Right ventricle myocardium inferior (tissue), 1 donor: Measurements from ENCODE around the gene PROB1. TPM values are rescaled to one million over a fixed set of nuclear protein-coding genes. Genes with fewer than 3 reads are reported as not detected.
A peak's percentile ranks its signal among the peaks of the same experiment; 100 is the strongest.

Experiments
- ATAC-seq: fragments of 200-7000 bp; cut with Tn5 transposase; one replicate; pipeline ENCODE4 v1.9.1; 2020; ENCODE audit warnings: mild to moderate bottlenecking, moderate library complexity
- DNase-seq: peaks from one replicate; pipeline ENCODE4 v3.0.0; 2021; ENCODE audit errors: missing footprints
- intact Hi-C: fragments of 100-400 bp; cut with DNase I; formaldehyde crosslinking; loops from one replicate; pipeline ENCODE4 v1.11.0; 2022
- total RNA-seq: library from RNA; stranded (reverse); fragmentation: NEBNext Ultra II Directional; extraction: Animal tissue kit (Norgen Biotek cat#: 25700); gene quantifications from one replicate; pipeline ENCODE4 v1.2.1, GENCODE V29; 2021
- donor health status: DM: no; HTN: yes; CAD: no; lungs with severe emphysema.

The PROB1 gene
- total RNA-seq, 1 donor from 2014 or later: 49.3 TPM

DNA sequence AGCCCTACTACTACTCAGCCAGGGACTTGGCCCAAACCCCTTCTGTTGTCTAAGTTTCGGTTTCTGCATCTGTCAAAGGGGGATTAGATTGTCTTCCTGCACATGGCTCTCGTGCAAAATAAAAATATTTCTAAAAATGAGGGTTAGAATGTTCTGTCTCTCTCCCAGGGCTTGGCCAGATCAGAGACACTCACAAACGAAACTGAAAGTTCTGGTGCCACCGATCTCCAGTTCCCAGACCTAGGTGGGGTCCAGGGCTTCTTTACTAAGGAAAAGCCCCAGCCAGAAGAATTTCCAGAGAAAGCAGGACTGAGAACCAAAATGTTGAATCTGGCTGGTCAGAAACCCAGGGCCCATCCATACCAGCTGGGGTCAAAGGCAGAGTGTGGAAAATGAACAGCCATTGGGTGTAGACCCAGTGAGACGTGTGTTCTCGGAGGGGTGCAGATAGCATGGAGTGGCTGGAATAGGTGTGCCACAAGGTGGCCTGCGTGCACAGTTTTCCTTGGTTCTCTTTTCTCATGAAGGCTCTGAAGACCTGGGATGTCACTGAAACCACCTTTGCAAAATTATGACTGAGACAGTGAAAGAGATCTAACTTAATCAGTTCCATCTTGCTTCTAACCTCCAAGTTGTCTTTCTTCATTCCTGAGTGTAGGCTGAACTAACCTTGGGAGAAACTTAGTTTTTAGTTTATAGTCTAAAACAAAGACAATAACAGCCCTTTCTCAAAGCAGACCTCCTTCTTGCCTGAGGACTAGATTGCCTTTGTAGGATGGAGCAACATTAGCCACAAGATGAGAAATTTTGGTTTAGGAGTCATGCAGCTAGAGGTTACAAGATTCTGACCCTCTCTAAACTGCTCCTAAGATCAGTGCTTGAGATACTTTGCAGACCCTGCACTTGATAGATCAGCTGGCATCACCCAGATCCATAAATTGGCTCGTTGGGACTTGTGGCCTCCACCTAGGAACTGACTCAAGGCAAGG is 9.5 kb downstream of the PROB1 start:
- intact Hi-C loops: loop anchor here (5.0 kb wide), 1 partner anchor 93 kb away; the partner anchor contains the start of gene MATR3
- DNase-seq (no peak), ATAC-seq (no peak)

- no peak for DNase-seq
- intact Hi-C loops: loop anchor here (5.0 kb wide), 1 partner anchor 92 kb away; the partner anchor contains the start of gene MATR3
- ATAC-seq: peak; percentile 1
Observed at GRCh38 chr5:139384591-139385051, 10.3 kb downstream of the PROB1 start.

- no peak for DNase-seq
- intact Hi-C loops: no loop called here
- ATAC-seq: peak; percentile 2
Observed at GRCh38 chr5:139383993-139384590, 10.8 kb downstream of the PROB1 start.

GRCh38 chr5:139383275-139383992 is 11.5 kb downstream of the PROB1 start, which contains the start of gene SLC23A1:
TSS of gene SLC23A1 (minus strand) at chr5:139383297. CDS start at chr5:139383253, 44 bp downstream.
- DNase-seq (no peak), ATAC-seq (no peak)
- intact Hi-C loops: no loop called here

DNA sequence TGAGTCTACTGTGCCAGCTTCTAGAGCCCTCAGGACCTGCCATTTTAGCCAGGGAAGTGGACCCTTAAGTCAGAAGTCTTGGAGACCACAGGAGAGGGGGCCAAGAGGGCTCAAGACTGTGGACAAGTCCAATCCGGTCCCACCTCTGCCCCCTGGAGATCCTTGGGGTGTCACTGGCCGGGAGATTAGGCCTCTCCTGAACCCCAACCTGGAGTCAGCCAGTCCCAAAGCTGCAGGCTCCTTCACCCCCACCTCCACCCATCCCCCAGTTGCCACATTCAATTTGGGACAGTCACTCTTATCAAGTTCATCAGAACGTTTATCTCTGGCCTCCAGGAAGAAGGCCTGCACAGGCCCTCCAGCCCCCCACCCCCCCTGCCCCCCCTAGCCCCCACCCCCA is 12.1 kb downstream of the PROB1 start:
- DNase-seq (no peak), ATAC-seq (no peak)
- intact Hi-C loops: no loop called here

GRCh38 chr5:139381837-139382761 is 12.8 kb downstream of the PROB1 start:
- intact Hi-C loops: no loop called here
- ATAC-seq: no peak
- DNase-seq: no peak

DNA sequence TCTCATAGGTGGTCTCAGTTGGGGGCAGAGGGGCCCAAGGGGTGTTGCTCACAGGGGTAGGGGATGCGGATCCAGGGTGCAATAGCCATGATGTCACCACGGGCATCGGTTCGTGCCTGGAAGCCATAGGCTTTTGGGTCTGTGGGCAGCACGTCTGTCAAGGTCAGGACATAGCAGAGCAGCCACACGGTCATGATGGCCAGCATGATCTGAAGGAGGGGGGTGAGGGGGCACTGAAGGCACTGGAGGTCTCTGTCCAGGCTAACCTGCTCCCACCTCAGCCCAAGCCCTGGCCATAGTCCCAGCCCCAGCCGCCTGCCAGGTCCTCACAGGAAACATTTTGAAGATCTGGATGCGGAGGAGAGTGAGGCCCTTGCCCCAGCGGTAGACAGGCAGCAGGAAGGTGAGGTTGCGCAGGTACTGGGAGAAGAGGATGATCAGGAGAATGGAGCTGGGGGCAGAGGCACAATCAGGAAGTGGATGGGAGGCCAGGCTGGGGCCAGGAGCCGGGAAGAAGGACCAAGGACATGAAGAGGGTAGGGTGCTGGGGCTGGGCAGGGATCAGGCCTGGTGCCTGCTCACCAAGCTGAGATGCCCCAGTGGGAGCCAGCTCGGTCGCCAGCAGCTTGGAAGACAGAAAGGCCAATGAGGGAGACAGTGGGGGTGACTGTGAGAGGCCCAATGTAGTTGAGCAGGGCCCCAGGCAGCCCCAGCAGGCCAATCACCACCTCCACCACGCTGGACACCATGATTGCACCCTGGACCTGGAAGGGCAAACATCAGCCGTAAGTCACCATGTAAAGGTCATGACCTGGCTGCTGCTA is 15.1 kb downstream of the PROB1 start:
- DNase-seq (peak; percentile 59), ATAC-seq (no peak)
- intact Hi-C loops: no loop called here

DNA sequence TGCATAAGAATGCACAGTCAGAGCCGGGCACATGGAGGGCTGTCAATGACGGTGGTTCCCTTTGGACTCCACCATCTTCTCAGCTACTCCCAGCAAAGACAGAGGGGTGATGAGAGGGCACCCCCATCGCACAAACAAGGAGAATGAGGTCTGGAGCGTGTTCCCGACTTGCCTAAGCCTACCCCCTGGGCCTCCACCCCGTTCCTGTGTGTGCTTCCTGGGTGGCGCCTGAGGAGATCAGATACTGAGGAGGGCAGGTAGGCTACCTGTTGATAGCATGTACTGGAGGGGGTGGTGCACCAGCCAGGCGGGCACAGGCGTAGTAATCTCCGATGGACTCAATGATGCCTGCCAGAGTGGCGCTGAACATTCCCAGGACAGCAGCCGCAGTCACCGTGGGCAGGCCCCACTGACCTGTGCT is 16.0 kb downstream of the PROB1 start:
- DNase-seq (peak; percentile 58), ATAC-seq (no peak)
- intact Hi-C loops: no loop called here

GRCh38 chr5:139378101-139378825 is 16.6 kb downstream of the PROB1 start:
- intact Hi-C loops: no loop called here
- DNase-seq (no peak), ATAC-seq (no peak)

DNA sequence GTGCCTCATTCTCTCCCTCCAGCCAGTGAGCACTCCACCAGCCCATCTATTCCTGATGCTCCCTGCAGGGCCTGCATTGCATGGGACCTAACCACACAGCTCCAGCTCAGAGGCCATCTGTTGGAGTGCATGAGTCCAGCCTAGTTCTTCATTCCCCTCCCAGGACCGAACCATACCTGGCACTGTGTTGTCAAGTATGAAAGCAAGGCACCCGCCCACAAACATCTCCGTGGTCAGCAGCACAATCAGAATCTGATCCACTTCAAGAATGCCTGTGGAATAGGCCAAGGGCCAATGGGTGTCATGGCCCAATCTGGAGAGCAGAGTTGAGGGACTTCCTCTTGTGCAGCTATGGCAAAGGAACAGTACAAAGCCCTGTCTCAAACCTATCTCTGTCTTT is 17.7 kb downstream of the PROB1 start:
- intact Hi-C loops: no loop called here
- no peak for ATAC-seq
- no peak for DNase-seq

DNA sequence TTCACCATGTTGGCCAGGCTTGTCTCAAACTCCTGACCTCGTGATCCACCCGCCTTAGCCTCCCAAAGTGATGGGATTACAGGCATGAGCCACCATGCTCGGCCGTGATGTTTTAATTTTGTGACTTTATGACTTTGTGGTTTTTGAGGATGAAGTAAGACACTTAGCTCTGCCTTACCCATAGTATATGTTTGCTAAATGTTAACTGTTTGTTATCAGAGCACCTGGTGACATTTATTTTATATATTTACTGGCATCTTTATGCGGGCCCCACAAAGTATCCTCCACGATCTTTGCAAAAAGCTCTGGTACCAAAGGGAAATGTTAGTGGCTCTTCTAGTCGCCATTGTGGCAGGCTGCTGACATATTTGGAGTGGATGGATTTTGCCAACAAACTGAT is 18.5 kb downstream of the PROB1 start:
- no peak for ATAC-seq
- no peak for DNase-seq
- intact Hi-C loops: no loop called here

GRCh38 chr5:139374909-139375308 is 20.0 kb downstream of the PROB1 start:
- DNase-seq: no peak
- no peak for ATAC-seq
- intact Hi-C loops: no loop called here

DNA sequence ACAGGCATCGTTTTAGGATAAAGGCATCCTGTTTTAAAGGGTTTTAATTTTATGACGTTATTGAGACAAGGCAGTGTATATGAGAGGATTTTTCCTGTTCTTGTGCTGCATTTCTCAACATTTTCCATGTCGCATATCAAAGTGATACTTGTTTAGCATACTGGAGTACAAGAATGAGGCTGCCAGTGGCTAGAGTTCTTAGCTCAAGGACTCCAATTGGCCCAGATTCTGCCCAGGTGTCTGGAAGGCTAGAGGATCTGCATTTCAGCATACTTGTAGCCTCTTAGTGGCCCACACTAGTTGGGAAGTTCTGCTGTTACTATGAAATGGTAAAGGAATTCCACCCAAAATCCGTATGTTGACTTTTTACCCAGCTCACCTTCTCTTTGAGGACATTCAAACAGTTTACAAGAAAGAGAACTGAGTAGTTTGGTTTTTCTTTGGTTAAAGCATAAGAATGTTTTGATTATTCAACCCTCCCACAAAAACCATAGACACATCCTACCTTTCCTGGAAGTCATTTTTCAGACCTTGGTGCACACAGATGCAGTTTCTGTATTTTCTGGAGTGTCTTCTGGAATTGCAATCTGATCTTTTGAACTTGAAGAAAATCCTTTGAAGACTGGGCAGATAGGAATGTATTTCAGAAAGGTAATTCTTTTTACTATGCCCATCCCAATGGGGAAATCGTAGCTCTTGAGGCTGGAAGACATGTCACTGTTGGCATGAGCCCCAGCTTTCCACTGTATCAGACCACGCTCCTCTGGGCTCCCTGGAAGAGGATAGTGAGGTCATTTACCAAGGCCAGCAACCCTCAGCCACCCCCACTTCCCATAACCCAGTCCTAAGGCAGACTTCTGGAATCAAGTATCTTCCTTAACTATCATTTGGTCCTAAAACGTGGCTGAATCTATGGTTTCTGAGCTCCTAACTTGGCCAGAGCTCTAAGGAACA is 23.1 kb downstream of the PROB1 start:
- ATAC-seq (peak; percentile 23), DNase-seq (no peak)
- intact Hi-C loops: loop anchor here (2.0 kb wide), 1 partner anchor 19 kb away; no protein-coding TSS in a partner anchor

GRCh38 chr5:139369181-139369580 is 25.7 kb downstream of the PROB1 start:
- ATAC-seq: no peak
- DNase-seq: no peak
- intact Hi-C loops: no loop called here

GRCh38 chr5:139368613-139369012 is 26.3 kb downstream of the PROB1 start:
- DNase-seq (no peak), ATAC-seq (no peak)
- intact Hi-C loops: no loop called here

GRCh38 chr5:139364466-139364865 is 30.4 kb downstream of the PROB1 start:
- intact Hi-C loops: no loop called here
- no peak for DNase-seq
- no peak for ATAC-seq
